ENCODE measurements around the gene CLHC1.
"Not testable (repeated sequence)": the region's sequence is repeated elsewhere in the genome, so short reads cannot be mapped to it uniquely, and the experiment has no call there.

Gene CLHC1

DNA sequence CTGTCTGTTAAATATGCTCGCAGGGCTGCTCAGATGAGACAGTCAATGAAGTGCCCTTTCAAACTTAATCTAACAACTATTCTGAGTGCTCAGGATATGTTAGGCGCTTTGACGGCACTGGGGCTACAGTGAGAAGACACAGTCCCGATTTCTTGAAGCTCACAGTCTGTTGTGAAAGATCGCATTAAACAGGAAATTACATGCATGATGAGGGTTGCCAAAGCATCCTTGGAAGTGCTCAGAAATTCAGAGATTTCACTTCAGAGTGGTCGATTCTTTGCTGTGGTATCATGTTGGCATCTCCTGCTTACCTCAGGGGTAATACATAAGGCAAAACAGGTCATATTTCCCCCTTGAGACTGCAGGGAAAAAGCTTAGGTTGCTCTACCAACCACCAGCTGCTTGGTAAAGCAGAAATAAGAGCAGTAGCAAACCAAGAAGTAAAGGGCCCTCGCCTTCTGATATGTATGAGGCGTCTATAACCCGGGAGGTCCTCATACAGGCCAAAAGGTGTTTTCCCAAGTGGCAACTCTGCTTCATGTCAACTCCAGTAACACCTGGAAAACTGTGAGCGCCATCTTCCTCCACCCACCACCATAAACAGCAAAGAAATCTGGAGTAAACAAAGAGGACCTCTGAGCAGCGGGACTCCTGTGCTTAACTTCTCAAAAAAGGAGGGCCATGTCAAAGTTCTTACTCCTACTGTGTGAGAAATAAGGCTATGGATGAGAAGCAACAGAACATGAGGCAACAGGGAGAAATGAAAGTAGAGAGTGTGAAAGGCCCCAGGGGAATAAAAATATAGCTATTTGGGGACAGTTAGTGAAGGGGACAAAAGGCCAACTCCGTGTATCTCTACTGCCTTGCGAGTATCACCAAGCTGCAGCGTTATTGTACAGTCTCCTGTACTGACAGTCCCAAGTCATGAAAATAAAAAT lies 79.3 kb downstream of the CLHC1 start:
- DNase-seq (ENCODE audit: low read depth) = no peak

DNA sequence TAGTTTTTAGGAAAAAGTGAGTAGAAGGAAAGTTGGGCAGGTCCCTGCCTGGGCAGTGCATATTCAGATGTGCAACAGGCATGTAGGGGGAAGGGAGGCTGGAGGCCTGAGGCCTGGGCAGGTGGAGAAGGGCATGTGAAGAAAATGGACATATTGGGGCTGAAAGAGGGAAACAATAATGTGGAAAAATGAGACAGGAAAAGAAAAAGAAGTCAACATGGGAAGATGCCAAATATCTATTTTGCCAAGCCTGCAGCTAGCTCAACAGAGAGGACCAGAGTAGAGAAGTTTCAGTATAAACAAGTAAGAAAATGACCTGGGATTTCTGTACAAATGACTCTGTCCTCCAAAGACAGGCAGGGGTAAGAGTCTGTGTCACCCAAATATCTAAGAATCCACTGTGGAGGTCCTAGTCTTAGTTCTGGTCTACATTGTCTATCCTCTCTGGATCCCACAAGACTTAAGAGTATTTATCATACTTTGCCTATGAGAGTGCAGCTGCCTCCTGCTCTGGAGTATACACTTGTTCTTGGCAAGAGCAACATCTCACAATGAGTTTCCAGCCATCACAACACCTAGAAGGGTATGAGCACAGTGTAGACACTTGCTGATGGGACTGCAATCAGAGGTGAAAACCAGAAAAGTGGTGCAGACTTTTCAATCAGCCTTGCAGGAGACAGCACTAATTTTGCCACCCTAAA lies 80.2 kb downstream of the CLHC1 start:
- no peak for DNase-seq (ENCODE audit: low read depth)

DNA sequence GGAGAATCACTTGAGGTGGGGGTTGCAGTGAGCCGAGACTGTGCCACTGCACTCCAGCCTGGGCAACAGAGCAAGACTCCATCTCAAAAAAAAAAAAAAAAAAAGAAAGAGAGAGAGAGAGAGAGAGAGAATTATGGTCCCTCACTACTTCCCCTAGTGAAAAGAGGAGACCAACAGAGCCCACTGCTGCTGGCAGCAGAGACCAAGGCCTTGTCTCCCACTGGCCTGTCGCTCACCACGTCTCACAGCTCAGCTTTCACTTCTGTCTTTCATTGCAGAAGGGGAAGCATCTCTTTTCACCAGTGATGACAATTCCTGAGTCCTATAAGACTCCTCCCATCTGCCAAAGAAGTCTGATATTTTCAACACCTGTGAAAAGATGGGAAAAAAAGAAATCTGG lies 81.3 kb downstream of the CLHC1 start:
- DNase-seq (ENCODE audit: low read depth) = no peak

DNA sequence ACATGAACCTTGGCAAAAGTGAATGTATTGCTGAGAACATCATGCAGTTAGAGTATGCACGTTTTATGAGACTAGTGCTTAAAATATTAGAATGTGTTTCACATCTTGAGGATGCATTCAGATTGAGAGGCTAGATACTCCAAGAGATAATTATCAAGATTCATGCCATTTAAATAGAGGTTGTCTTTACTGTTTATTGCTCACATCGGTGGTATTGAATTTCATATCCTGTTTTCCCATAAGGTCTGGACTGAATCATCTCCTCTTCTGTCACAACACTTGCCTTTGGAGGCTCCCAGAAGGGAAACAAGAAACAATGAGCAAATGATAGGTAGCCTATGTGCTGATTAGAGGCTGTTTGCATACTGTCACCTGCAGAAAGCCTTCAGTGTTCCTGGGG lies 83.8 kb downstream of the CLHC1 start:
- peak; percentile 81 for DNase-seq (ENCODE audit: low read depth)

DNA sequence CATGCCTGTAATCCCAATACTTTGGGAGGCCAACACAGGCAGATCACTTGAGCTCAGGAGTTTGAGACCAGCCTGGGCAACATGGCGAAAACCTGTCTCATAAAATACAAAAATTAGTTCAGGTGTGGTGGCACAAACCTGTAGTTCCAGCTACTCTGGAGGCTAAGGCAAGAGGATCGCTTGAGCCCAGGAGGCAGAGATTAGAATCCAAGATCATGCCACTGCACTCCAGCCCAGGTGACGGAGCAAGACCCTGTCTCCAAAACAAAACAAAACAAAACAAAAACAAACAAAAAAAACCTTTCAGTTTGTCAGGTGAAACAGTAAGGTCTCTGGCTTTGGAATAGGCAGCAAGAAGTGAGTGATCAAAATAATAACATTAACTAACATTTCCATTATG lies 84.6 kb downstream of the CLHC1 start:
- DNase-seq (ENCODE audit: low read depth) = no peak

DNA sequence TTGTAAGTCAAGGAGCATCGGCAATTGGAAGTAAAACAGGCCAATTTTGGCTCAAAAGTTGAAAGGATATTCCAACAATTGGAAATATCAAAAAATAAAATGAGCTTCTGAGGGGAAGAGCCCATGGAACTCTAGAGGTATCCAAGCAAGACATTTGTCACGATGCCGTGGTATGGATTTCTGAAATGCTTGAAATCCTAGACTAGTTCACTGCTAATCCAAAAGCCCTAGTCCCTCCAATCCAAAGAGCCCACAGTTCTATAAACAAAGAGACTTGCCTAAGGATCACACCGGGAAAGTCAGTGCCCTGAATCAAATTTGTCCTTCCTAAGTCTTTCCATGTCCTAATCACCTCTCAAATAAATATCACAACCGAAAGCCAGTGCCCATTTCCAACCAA lies 85.1 kb downstream of the CLHC1 start:
- no peak for DNase-seq (ENCODE audit: low read depth)

DNA sequence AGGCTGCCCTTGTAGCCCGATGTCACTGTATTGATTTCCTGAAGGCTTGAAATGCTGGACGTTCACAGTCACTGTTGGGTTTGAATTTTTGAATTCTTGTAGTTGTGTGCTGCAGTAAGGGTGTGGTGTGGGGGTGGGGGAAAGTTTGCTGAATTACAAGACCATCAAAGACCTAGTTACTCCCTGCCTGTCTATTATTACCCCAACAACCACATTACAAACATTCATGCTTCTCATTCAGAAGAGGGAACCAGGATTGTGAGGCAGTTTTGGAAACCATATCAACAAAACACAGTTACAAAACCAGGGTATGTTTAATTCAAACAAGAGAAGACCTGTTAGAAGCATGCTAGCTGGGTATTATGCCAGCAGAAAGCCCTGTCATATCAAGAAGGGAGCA lies 85.8 kb downstream of the CLHC1 start:
- no peak for DNase-seq (ENCODE audit: low read depth)

DNA sequence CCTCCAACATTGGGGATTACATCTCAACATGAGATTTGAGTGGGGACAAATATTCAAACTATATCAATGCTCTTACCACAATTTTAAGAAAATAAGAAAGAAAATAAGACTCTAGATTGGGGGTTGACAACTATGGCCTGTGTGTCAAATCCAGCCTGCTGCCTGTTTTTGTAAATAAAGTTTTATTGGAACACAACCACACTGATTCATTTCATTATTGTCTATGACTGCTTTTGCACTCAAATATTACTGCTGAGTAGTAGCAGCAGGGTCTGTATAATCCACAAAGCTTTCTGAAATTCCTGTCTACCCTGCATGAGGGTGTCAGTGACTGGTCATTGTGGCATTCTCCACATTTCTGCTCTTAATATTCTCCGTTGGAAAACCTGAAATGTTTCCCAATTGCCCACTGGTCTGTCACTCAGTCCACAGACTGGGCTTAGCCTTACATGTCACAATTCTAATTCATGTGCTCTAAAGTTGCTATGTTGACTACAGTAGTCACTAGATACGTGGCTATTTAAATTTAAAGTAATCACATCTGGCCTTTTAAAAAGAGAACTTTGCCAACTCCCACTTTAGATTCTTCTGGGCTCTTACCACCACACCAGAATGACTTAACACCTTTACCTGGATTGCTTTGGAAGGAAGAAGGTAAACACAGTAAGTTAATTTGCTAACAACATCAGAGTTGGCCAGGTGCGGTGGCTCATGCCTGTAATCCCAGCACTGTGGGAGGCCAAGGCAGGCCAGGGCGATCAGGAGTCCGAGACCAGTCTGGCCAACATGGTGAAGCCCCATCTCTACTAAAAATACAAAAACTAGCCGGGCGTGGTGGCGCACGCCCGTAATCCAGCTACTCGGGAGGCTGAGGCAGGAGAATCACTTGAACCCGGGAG lies 86.9 kb downstream of the CLHC1 start:
- no peak for DNase-seq (ENCODE audit: low read depth)

DNA sequence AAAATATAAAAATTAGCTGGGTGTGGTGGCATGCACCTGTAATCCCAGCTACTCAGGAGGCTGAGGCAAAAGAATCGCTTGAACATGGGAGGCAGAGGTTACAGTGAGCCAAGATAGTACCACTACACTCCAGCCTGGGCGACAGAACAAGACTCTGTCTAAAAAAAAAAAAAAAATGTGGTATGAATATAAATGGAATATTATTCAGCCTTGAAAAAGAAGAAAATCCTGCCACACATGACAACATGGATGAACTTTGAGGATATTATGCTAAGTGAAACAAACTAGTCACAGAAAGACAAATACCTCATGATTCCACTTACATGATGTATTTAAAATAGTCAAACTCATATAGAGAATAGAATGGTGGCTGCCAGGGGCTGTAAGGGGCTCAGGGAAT lies 88.4 kb downstream of the CLHC1 start:
- not testable (repeated sequence) for DNase-seq (ENCODE audit: low read depth)

DNA sequence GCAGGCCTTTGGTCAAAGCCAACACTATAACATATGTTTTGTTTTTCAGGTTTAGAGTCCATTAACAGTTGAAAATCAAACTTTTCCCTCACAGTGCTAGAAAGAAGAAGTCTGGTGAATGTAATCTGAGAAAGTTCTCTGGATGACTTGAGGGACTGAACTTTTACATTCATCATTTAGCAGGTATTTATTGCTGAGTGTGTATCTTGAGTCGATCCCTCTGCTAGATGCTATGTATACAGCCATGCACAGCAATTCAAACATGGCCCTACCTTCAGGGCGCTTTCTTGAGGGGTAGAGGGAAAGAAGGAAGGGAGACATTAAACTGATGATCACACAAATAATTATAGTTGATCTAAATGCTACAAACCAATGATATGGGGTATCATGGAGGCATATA lies 89.6 kb downstream of the CLHC1 start:
- no peak for DNase-seq (ENCODE audit: low read depth)

DNA sequence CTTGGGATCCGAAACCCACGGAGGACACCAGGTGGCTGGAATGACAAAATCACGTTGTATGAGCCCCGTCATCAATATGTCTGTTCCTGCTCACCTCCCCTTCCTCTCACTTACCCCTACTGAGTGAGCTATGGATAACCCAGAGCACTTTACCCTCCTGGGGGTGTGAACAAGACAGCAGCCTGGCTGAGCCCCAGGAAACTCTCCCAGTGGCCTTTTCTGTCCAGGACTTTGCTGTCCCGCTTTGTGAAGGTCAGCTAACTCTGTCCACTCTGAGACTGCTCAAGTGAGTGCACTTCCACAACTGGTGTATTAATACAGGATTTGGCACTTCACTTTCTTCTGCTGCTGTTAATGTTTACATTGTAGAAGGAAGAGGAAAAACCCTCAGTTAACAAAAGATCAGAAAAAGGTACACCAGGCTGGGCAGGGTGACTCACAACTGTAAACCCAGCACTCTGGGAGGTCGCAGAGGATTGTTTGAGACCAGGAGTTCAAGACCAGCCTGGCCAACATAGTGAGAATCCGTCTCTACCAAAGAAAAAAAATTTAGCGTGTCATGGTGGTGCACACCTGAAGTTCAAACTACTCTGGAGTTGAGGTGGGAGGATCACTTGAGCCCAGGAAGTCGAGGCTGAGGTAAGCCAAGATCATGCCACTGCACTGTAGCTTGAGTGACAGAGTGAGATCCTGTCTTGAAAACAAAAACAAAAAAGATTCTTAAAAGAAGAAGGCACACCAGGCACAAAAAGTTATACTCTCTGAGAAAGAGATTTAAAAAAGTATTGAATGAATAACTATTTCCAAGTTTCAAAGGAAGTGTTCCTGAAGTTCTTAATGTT lies 90.3 kb downstream of the CLHC1 start:
- DNase-seq (ENCODE audit: low read depth) = no peak

DNA sequence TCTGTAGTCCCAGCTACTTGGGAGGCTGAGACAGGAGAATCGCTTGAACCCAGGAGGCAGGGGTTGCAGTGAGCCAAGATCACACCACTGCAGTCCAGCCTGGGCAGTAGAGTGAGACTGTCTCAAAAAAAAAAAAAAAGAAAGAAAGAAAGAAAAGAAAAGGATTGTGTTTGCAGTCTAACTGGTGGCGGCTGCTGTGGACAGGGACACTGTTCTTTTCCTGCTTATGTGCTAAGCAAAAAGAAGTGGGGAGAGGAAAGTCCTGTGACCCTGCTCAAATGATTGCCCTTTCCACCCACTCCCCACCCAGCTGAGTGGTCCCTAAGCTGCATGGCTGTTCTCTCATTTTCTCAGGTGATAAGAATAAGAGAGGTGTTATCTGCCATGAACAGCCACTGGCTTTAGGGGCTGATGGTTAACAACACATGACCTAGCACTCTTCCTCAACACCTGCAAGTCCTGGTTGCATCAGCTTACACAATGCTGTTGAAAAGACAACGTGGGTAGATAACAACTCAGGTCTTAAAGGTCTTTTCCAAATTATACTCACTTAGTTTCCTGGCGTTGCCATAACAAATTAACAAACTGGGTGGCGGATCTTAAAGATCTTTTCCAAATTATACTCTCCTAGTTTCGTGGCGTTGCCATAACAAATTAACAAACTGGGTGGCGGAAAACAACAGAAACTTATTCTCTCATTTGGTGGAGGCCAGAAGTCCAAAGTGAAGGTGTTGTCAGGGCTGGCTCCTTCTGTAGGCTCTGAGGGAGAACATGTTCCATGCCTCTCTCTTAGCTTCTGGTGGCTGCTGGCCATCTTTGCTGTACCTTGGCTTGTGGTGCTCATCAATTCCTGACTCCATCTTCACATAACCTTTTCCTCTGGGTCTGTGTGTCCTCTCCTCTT lies 91.5 kb downstream of the CLHC1 start:
- DNase-seq (ENCODE audit: low read depth) = no peak

DNA sequence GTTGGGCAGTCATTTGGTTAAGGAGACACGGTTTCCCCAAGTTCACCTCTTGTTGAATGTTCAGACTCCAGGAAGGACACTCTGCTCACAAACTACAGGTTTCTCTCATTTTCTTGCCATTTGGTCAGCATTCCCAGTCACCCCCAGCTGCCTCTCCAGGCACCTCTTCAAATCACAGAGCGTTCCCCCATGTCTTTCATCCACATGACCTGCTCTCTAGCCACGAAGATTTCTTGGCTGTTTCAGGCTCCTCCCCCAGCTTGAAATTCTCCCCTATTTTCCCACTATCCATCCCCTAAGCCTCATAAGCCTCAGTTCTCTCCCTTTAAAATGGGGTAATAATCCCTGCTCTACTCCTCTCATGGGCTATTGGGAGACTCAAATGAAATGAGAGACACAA lies 92.8 kb downstream of the CLHC1 start:
- no peak for DNase-seq (ENCODE audit: low read depth)

DNA sequence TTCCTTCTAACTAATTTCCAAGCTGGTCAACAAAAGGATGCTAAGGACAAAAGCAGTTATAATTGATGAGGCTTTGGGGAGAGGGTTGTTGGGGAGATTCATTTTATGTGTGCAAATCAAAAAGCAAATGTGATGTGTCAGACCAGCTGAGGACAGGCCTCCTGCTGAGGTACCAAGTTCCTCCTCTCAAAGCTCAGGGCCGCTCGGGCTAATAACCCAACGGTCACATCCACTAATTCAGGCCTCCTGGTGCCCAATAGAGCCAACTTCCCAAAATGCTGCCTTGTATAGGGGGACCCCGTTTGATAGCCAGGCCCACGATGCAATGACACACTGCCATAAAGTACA lies 93.2 kb downstream of the CLHC1 start:
- no peak for DNase-seq (ENCODE audit: low read depth)

DNA sequence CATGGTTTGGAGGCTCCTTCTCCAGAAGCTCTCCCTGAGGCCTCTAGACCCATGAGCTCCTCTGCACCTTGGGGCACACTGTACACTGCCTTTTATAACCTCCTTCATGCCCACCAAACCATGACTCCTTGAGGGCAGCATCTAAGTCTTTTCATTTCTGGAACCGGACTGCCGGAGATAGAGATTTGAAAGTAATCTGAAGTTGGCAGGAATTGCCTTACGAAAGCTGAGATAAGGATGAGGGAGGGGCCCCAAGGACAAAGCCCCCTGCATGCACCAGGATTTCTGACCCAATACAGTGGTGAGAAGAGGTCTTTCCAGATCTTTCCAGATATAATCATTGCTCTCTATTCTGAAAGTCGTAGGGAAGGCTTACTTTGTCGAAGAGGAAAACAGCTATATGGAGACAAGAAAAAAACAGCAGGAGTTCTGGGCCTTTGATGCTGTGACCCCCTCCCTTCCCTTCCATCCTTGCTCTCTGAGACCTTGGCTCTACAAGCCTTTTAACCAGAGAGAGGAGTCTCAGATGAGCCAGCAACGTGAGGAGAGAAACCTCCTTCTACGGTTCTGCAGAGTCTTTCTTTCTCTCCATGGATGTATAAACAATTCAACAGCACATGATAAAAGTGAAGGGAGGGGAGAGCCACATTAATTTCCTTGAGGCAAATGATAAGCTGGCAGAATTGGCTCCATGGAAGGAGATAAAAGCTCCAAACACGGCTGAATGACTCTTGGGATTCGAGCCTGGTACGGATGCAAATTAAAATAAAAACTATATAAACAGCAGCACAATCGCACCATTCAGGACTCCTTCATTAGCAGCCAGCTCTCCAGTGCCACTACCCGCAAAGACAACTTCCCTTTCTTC lies 93.8 kb downstream of the CLHC1 start:
- no peak for DNase-seq (ENCODE audit: low read depth)

DNA sequence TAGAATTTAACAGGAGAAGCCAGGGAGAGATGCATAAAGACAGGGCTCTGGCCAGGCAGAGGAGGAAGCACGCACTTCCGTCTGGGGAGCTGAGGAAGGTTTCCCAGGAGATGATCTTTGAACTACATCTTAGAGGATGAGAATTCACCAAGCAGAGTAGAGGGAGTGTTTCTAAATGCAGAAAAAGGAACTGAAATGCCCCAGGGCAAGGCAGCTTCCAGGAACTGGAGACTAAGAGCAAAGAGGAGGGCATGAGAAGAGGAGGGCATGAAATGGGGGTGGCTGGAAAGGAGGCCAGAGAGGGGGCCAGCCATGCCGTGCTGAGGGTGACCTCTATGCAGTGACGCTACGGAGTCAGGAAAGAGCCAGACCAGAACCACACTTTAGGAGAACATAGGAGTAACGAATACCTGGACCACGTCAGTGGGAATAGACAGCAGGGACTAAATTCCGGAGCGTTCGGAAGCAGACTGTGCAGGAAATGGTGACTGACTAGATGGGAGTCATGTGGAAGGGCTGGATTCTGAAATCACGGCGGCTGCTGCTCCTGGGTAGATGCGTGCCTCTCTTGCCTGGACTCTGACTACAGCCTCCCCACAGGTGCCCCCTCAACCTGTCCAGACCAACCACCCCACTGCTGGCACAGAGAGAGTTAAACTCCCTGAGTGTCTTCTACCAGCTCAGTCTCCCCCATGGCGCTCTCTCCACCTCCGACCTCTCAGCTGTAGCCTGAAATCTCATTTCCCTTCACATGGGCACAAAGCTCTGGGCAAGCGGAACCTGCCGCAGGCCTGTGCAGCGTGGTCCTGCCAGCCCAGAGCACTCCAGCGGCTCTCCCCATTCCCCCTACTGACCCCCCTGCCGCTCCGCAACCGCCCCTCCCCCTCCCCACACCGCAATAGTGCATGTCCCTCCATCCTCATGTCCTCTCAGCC lies 94.8 kb downstream of the CLHC1 start:
- DNase-seq (ENCODE audit: low read depth) = no peak

DNA sequence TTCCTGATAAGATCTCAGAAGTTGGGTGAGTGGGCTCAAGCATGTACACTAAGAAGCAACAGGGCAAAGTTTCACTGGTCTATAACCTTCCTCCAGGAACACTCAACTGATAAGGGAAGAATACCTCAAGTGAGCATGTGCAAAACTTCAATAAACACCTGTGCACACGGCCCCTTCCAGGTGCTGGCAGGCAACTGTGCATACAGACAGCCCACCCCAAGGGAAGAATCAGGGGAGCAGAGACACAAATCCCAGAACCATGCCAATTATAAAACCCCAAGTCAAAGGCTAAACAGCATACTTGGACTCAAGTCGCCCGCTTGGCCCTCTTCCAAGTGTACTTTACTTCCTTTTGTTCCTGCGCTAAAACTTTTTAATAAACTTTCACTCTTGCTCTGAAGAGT lies 96.0 kb downstream of the CLHC1 start:
- DNase-seq (ENCODE audit: low read depth) = no peak

DNA sequence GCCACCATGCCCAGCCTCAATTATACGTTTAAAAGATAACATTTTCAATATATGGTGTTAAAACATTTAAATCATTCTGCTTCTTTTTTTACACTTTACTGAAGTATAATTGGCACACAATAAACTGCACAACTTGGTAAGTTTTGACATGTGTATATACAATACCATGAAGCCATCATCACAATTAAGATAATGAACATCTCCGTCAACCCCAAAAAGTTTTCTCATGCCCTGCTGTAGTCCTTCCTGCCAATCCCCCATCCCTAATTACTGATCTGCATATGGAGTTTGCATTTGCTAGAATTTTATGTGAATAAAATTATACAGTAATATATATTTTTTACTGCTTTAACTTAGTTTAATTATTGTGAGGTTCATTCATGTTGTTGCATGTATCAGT lies 96.6 kb downstream of the CLHC1 start:
- DNase-seq (ENCODE audit: low read depth) = no peak
